Measurements from ENCODE around the gene GAS7. TPM values are rescaled to one million over a fixed set of nuclear protein-coding genes. Genes with fewer than 3 reads are reported as not detected.

Gene GAS7
- total RNA-seq, 5 donors from 2014 or later (not counting 1 experiment from before 2014, with no cell fraction given): 0.93 to 10.5 (median 3.8) TPM

- Histone ChIP-seq H3K9me3 (no peaks in the 10 kb centered on the region), H3K4me1 (ENCODE audit: control insufficient read depth in 1 of 2, extremely low read depth in 1 of 2, insufficient read depth in 2 of 2, low read length in 2 of 2) (no peaks in the 10 kb centered on the region), H3K36me3 (ENCODE audit: control insufficient read depth in 2 of 2, extremely low read depth in 1 of 2, insufficient read depth in 1 of 2, low read length in 1 of 2) (no peaks in the 10 kb centered on the region), H3K4me3 (ENCODE audit: control insufficient read depth in 1 of 2, extremely low read depth in 1 of 2, low read length in 1 of 2) (no peak overlapping the region), H3K27me3 (replicated peaks in 1 of 2; ENCODE audit: control insufficient read depth in 2 of 2, extremely low read depth in 1 of 2, insufficient read depth in 2 of 2, low read length in 1 of 2) (peaks cover 0 to 2% of the 10 kb centered on the region in 2 experiments), H3K27ac (ENCODE audit: low read length) (no peak overlapping the region)
- H3K9me3 Mint-ChIP-seq: no peaks in the 10 kb centered on the region
- no peaks in the 10 kb centered on the region for H3K4me1 Mint-ChIP-seq
- ChIA-PET CTCF (no interaction called here), POLR2A (no interaction called here)
- no peak overlapping the region for H3K27ac Mint-ChIP-seq
- WGBS (ENCODE audit: insufficient coverage): 60% methylated on average over 1 of the region's 2 CpGs
- ATAC-seq (replicated peaks in 1 of 4) (no peak), DNase-seq (no peak)
- no peak overlapping the region for H3K4me3 Mint-ChIP-seq
- no peaks in the 10 kb centered on the region for H3K27me3 Mint-ChIP-seq
- H3K36me3 Mint-ChIP-seq: no peaks in the 10 kb centered on the region
Observed at GRCh38 chr17:9932491-9932890, 265.9 kb downstream of the GAS7 start.

GRCh38 chr17:9931144-9931741, 267.2 kb downstream of the GAS7 start:
- Mint-ChIP-seq H3K27me3 (no peaks in the 10 kb centered on the region), H3K4me3 (no peak overlapping the region), H3K4me1 (no peaks in the 10 kb centered on the region), H3K27ac (no peak overlapping the region), H3K9me3 (no peaks in the 10 kb centered on the region), H3K36me3 (no peaks in the 10 kb centered on the region)
- Histone ChIP-seq H3K27me3 (replicated peaks in 1 of 2; ENCODE audit: control insufficient read depth in 2 of 2, extremely low read depth in 1 of 2, insufficient read depth in 2 of 2, low read length in 1 of 2) (peaks cover 0 to 2% of the 10 kb centered on the region in 2 experiments), H3K36me3 (ENCODE audit: control insufficient read depth in 2 of 2, extremely low read depth in 1 of 2, insufficient read depth in 1 of 2, low read length in 1 of 2) (no peaks in the 10 kb centered on the region), H3K27ac (ENCODE audit: low read length) (no peak overlapping the region), H3K4me3 (ENCODE audit: control insufficient read depth in 1 of 2, extremely low read depth in 1 of 2, low read length in 1 of 2) (no peak overlapping the region), H3K9me3 (no peaks in the 10 kb centered on the region), H3K4me1 (ENCODE audit: control insufficient read depth in 1 of 2, extremely low read depth in 1 of 2, insufficient read depth in 2 of 2, low read length in 2 of 2) (no peaks in the 10 kb centered on the region)
- DNase-seq (no peak), ATAC-seq (replicated peaks in 1 of 4) (no peak)
- ChIA-PET CTCF (no interaction called here), POLR2A (no interaction called here)
- WGBS (ENCODE audit: insufficient coverage): 90% methylated on average over 5 of the region's 12 CpGs

GRCh38 chr17:9929871-9930270, 268.5 kb downstream of the GAS7 start:
- Histone ChIP-seq H3K36me3 (ENCODE audit: control insufficient read depth in 2 of 2, extremely low read depth in 1 of 2, insufficient read depth in 1 of 2, low read length in 1 of 2) (no peaks in the 10 kb centered on the region), H3K9me3 (no peaks in the 10 kb centered on the region), H3K27ac (ENCODE audit: low read length) (no peak overlapping the region), H3K4me1 (ENCODE audit: control insufficient read depth in 1 of 2, extremely low read depth in 1 of 2, insufficient read depth in 2 of 2, low read length in 2 of 2) (no peaks in the 10 kb centered on the region), H3K27me3 (replicated peaks in 1 of 2; ENCODE audit: control insufficient read depth in 2 of 2, extremely low read depth in 1 of 2, insufficient read depth in 2 of 2, low read length in 1 of 2) (peaks cover 0 to 2% of the 10 kb centered on the region in 2 experiments), H3K4me3 (ENCODE audit: control insufficient read depth in 1 of 2, extremely low read depth in 1 of 2, low read length in 1 of 2) (no peak overlapping the region)
- POLR2A ChIA-PET: no interaction called here
- no peak for ATAC-seq (replicated peaks in 1 of 4)
- DNase-seq: no peak
- no peak overlapping the region for H3K27ac Mint-ChIP-seq
- 92% methylated on average over 4 of the region's 8 CpGs for WGBS (ENCODE audit: insufficient coverage)
- H3K9me3 Mint-ChIP-seq: no peaks in the 10 kb centered on the region
- no peaks in the 10 kb centered on the region for H3K27me3 Mint-ChIP-seq
- peaks cover 0 to 1% (median 0%) of the 10 kb centered on the region in 3 donors for H3K4me1 Mint-ChIP-seq
- CTCF ChIA-PET: no interaction called here
- no peaks in the 10 kb centered on the region for H3K36me3 Mint-ChIP-seq
- H3K4me3 Mint-ChIP-seq: no peak overlapping the region

- Histone ChIP-seq H3K4me3 (ENCODE audit: control insufficient read depth in 1 of 2, extremely low read depth in 1 of 2, low read length in 1 of 2) (no peak overlapping the region), H3K27ac (ENCODE audit: low read length) (no peak overlapping the region), H3K9me3 (no peaks in the 10 kb centered on the region), H3K27me3 (replicated peaks in 1 of 2; ENCODE audit: control insufficient read depth in 2 of 2, extremely low read depth in 1 of 2, insufficient read depth in 2 of 2, low read length in 1 of 2) (peaks cover 0 to 2% of the 10 kb centered on the region in 2 experiments), H3K36me3 (ENCODE audit: control insufficient read depth in 2 of 2, extremely low read depth in 1 of 2, insufficient read depth in 1 of 2, low read length in 1 of 2) (no peaks in the 10 kb centered on the region), H3K4me1 (ENCODE audit: control insufficient read depth in 1 of 2, extremely low read depth in 1 of 2, insufficient read depth in 2 of 2, low read length in 2 of 2) (no peaks in the 10 kb centered on the region)
- Mint-ChIP-seq H3K4me3 (no peak overlapping the region), H3K4me1 (peaks cover 2 to 7% (median 2%) of the 10 kb centered on the region in 3 donors), H3K9me3 (no peaks in the 10 kb centered on the region), H3K27ac (no peak overlapping the region), H3K27me3 (no peaks in the 10 kb centered on the region), H3K36me3 (no peaks in the 10 kb centered on the region)
- DNase-seq: no peak
- ChIA-PET CTCF (no interaction called here), POLR2A (no interaction called here)
- WGBS (ENCODE audit: insufficient coverage): 83% methylated on average over 8 of the region's 13 CpGs
- ATAC-seq (replicated peaks in 1 of 4): no peak
Observed at GRCh38 chr17:9928601-9929333, 269.6 kb downstream of the GAS7 start.

GRCh38 chr17:9926150-9926804, 272.1 kb downstream of the GAS7 start:
- Histone ChIP-seq H3K27me3 (replicated peaks in 1 of 2; ENCODE audit: control insufficient read depth in 2 of 2, extremely low read depth in 1 of 2, insufficient read depth in 2 of 2, low read length in 1 of 2) (peaks cover 0 to 2% of the 10 kb centered on the region in 2 experiments), H3K4me3 (ENCODE audit: control insufficient read depth in 1 of 2, extremely low read depth in 1 of 2, low read length in 1 of 2) (no peak overlapping the region), H3K9me3 (no peaks in the 10 kb centered on the region), H3K4me1 (ENCODE audit: control insufficient read depth in 1 of 2, extremely low read depth in 1 of 2, insufficient read depth in 2 of 2, low read length in 2 of 2) (no peaks in the 10 kb centered on the region), H3K27ac (ENCODE audit: low read length) (no peak overlapping the region), H3K36me3 (ENCODE audit: control insufficient read depth in 2 of 2, extremely low read depth in 1 of 2, insufficient read depth in 1 of 2, low read length in 1 of 2) (no peaks in the 10 kb centered on the region)
- Mint-ChIP-seq H3K4me1 (peaks cover 2 to 7% (median 2%) of the 10 kb centered on the region in 3 donors), H3K27ac (no peak overlapping the region), H3K36me3 (no peaks in the 10 kb centered on the region), H3K27me3 (no peaks in the 10 kb centered on the region), H3K4me3 (no peak overlapping the region), H3K9me3 (no peaks in the 10 kb centered on the region)
- POLR2A ChIA-PET: no interaction called here
- WGBS (ENCODE audit: insufficient coverage): 93% methylated on average over 15 of the region's 21 CpGs
- DNase-seq: no peak
- ATAC-seq (replicated peaks in 1 of 4): no peak
- CTCF ChIA-PET: no interaction called here

GRCh38 chr17:9925457-9925856, 272.9 kb downstream of the GAS7 start:
- Mint-ChIP-seq H3K4me3 (no peak overlapping the region), H3K36me3 (no peaks in the 10 kb centered on the region), H3K9me3 (no peaks in the 10 kb centered on the region), H3K27me3 (no peaks in the 10 kb centered on the region), H3K4me1 (peaks cover 2 to 7% (median 2%) of the 10 kb centered on the region in 3 donors), H3K27ac (no peak overlapping the region)
- Histone ChIP-seq H3K27ac (ENCODE audit: low read length) (no peak overlapping the region), H3K36me3 (ENCODE audit: control insufficient read depth in 2 of 2, extremely low read depth in 1 of 2, insufficient read depth in 1 of 2, low read length in 1 of 2) (no peaks in the 10 kb centered on the region), H3K9me3 (no peaks in the 10 kb centered on the region), H3K4me1 (ENCODE audit: control insufficient read depth in 1 of 2, extremely low read depth in 1 of 2, insufficient read depth in 2 of 2, low read length in 2 of 2) (no peaks in the 10 kb centered on the region), H3K4me3 (ENCODE audit: control insufficient read depth in 1 of 2, extremely low read depth in 1 of 2, low read length in 1 of 2) (no peak overlapping the region), H3K27me3 (replicated peaks in 1 of 2; ENCODE audit: control insufficient read depth in 2 of 2, extremely low read depth in 1 of 2, insufficient read depth in 2 of 2, low read length in 1 of 2) (no peaks in the 10 kb centered on the region)
- 88% methylated on average over 11 of the region's 11 CpGs for WGBS (ENCODE audit: insufficient coverage)
- CTCF ChIA-PET: interaction anchor here in 1 of 2 donors (0.6 to 1.1 kb wide), 2 partner anchors 10 to 727 kb away, joined by 3 to 4 read pairs; no protein-coding TSS in a partner anchor
- DNase-seq (no peak), ATAC-seq (replicated peaks in 1 of 4) (no peak)
- POLR2A ChIA-PET: no interaction called here
